IPS-20b (cell line): ENCODE data around the gene GPN1.
"Not testable (repeated sequence)": the region's sequence is repeated elsewhere in the genome, so short reads cannot be mapped to it uniquely, and the experiment has no call there.

Source experiments
- H3K27ac ChIP-seq: one replicate; pipeline ENCODE4 v1.5.1; 2013; ENCODE audit warnings: low read length
- H3K27me3 ChIP-seq: 2 replicates; pipeline ENCODE4 v1.6.1; 2013; ENCODE audit warnings: mild to moderate bottlenecking, low read length, inconsistent platforms; ENCODE audit not compliant: insufficient read depth
- H3K36me3 ChIP-seq: 2 replicates; pipeline ENCODE4 v1.6.1; 2013; ENCODE audit warnings: low read depth, mild to moderate bottlenecking, inconsistent platforms, low read length, moderate library complexity; ENCODE audit not compliant: insufficient read depth
- H3K4me1 ChIP-seq: 2 replicates; pipeline ENCODE4 v1.6.1; 2013; ENCODE audit warnings: mild to moderate bottlenecking, control low read depth, inconsistent platforms, low read length, moderate library complexity; ENCODE audit not compliant: insufficient read depth
- H3K4me3 ChIP-seq: 2 replicates; pipeline ENCODE4 v1.5.1; 2013; ENCODE audit warnings: mild to moderate bottlenecking, low read length, inconsistent platforms
- H3K9ac ChIP-seq: 2 replicates; pipeline ENCODE4 v1.6.1; 2013; ENCODE audit warnings: low read depth, mild to moderate bottlenecking, inconsistent platforms, low read length, moderate library complexity
- H3K9me3 ChIP-seq: 2 replicates; pipeline ENCODE4 v1.6.1; 2013; ENCODE audit warnings: mild to moderate bottlenecking, low read depth, low read length, inconsistent platforms; ENCODE audit not compliant: insufficient read depth

The GPN1 gene

DNA sequence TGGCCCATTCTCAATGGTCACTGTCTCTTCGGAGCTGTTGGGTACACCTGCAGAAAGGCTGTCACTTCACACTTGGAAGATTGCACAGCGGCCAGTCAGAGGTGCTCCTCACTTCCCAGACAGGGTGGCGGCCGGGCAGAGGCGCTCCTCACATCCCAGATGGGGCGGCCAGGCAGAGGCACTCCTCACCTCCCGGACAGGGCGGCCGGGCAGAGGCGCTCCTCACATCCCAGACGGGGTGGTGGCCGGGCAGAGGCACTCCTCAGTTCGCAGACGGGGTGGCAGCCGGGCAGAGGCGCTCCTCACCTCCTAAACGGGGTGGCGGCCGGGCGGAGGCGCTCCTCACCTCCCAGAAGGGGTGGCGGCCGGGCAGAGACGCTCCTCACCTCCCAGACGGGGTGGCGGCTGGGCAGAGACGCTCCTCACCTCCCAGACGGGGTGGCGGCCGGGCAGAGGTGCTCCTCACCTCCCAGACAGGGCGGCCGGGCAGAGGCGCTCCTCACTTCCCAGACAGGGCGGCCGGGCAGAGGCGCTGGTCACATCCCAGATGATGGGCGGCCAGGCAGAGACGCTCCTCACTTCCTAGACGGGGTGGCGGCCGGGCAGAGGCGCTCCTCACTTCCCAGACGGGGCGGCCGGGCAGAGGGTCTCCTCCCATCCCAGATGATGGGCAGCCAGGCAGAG lies 34.7 kb upstream of the GPN1 start:
- H3K4me1 ChIP-seq, H3K4me3 ChIP-seq, H3K27ac ChIP-seq, H3K27me3 ChIP-seq, H3K36me3 ChIP-seq, H3K9ac ChIP-seq: not testable (repeated sequence)
- peaks cover 14% of the 10 kb centered on the region for H3K9me3 ChIP-seq

- not testable (repeated sequence) for H3K27ac ChIP-seq, H3K4me3 ChIP-seq, H3K4me1 ChIP-seq, H3K9ac ChIP-seq, H3K27me3 ChIP-seq
- Histone ChIP-seq H3K36me3 (peaks cover 22% of the 10 kb centered on the region), H3K9me3 (peaks cover 14% of the 10 kb centered on the region)
Measured at GRCh38 chr2:27595412-27595811, 33.4 kb upstream of the GPN1 start.

DNA sequence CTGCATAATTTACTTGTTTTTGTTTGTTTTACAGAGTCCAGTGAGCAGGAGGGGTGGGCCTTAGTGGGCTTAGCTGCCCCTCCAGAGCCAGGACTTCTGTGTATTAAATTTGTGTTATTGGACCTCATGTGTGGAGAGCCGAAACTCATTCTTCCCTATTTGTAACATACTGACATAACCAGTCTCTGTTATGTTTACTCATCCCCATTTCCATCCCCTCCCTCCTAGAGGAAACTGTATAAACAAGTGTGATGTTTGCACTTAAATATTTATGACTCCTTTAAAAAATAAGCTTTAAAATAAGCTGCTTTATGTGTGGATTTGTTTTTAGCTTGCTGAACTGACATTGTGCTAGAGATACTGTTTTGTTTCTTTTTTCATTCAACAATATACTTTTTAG lies 32.2 kb upstream of the GPN1 start:
- Histone ChIP-seq H3K4me3 (no peak overlapping the region), H3K27me3 (no peaks in the 10 kb centered on the region), H3K9me3 (peaks cover 14% of the 10 kb centered on the region), H3K36me3 (peaks cover 32% of the 10 kb centered on the region), H3K9ac (no peak overlapping the region), H3K4me1 (no peaks in the 10 kb centered on the region), H3K27ac (no peak overlapping the region)

DNA sequence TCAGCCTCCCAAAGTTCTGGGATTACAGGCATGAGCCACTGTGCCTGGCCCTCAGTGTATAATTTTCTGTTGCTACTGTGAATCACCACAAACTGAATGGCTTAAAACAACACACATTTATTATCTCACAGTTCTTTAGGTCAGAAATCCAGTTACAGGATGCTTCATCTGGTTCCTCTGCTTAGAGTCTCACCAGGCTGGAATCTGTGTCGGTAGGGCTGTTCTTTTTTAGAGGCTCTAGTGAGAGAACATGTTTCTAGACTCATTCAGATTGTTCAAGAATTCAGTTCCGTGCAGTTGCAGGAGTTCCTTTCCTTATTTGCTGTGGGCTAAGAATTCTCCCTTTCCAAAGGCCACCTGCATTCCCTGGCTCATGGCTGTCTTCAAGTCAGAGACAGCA lies 22.2 kb upstream of the GPN1 start:
- Histone ChIP-seq H3K27ac (no peak overlapping the region), H3K27me3 (no peaks in the 10 kb centered on the region), H3K36me3 (peaks cover 66% of the 10 kb centered on the region), H3K9ac (no peak overlapping the region), H3K4me3 (no peak overlapping the region), H3K9me3 (no peaks in the 10 kb centered on the region), H3K4me1 (no peaks in the 10 kb centered on the region)

GRCh38 chr2:27613985-27614384 lies 14.9 kb upstream of the GPN1 start:
- Histone ChIP-seq H3K9ac (no peak overlapping the region), H3K4me1 (no peaks in the 10 kb centered on the region), H3K9me3 (no peaks in the 10 kb centered on the region), H3K36me3 (peaks cover 55% of the 10 kb centered on the region), H3K27me3 (no peaks in the 10 kb centered on the region), H3K4me3 (no peak overlapping the region), H3K27ac (no peak overlapping the region)

DNA sequence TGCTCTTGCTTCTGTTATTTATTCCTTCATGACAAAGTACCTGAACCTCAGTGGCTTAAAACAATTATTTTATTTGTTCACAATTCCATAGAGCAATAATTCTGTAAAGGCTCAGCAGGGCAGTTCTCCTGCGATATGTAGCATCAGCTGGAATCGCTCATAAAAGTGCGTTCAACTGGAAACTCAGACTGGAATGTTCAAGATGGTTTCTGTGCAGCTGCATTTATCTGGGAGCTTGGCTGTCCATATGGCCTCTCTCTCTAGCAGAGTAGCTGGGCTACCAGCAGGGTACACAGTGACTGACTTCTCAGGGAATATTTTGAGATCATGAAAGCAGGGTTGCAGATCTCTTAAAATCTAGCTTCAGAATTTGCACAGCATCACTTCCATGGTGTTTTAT lies 13.5 kb upstream of the GPN1 start:
- Histone ChIP-seq H3K36me3 (peaks cover 56% of the 10 kb centered on the region), H3K9ac (no peak overlapping the region), H3K27ac (no peak overlapping the region), H3K4me1 (no peaks in the 10 kb centered on the region), H3K27me3 (no peaks in the 10 kb centered on the region), H3K4me3 (no peak overlapping the region), H3K9me3 (no peaks in the 10 kb centered on the region)

DNA sequence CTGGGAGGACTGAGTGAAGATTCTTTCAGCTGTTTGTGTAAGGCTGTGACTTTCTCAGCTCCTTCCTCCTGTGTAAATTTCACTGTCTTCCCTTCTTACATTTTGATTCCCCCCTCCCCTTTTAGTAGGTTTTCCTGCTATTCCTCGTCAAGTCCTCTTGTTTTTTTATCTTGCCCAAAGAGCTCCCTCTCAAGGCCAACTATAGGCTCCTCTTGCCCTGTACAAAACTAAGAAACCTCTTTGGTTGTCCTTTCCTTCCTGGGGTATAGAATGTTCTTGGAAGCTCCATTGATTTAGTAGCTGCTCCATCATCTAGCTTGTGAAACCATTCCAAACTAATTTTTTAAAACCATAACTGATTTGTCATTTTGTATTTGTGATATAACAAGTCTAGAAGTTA lies 7.3 kb upstream of the GPN1 start:
- peaks cover 80% of the 10 kb centered on the region for H3K36me3 ChIP-seq

GRCh38 chr2:27622921-27623384 lies 5.9 kb upstream of the GPN1 start:
- H3K9me3 ChIP-seq: no peaks in the 10 kb centered on the region
- no peak overlapping the region for H3K27ac ChIP-seq
- H3K27me3 ChIP-seq: no peaks in the 10 kb centered on the region
- H3K36me3 ChIP-seq: peaks cover 66% of the 10 kb centered on the region
- 0 out of 2 replicates have a peak, but pooled peaks cover 6% of the 10 kb centered on the region for H3K4me1 ChIP-seq
- no peak overlapping the region for H3K4me3 ChIP-seq
- no peak overlapping the region for H3K9ac ChIP-seq

More for the DNA sequence above, 7.3 kb upstream of the GPN1 start:
- no peak overlapping the region for H3K4me3 ChIP-seq
- no peaks in the 10 kb centered on the region for H3K9me3 ChIP-seq
- no peaks in the 10 kb centered on the region for H3K27me3 ChIP-seq
- no peak overlapping the region for H3K9ac ChIP-seq
- 0 out of 2 replicates have a peak, but pooled peaks cover 6% of the 10 kb centered on the region for H3K4me1 ChIP-seq
- no peak overlapping the region for H3K27ac ChIP-seq

DNA sequence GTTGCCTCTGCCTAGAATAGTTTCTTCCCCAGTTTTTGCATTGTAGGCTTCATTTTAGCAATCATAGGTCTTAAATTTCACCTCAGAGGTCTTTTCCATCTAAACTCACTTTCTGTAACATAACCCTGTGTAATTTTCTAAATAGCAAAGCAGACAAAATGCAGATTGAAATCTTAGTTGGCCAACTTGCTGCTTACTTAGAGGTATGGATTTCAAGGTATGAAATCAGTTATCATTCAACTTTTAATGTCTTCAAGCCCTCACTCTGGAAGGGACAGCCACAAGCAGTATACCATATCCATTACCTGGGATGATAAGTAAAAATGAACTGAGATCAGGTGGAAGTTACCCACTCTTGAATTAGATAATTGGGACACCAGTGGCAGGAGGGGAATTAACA lies 3.9 kb upstream of the GPN1 start:
- Histone ChIP-seq H3K9ac (no peak overlapping the region), H3K4me3 (no peak overlapping the region), H3K36me3 (peaks cover 50% of the 10 kb centered on the region), H3K4me1 (0 out of 2 replicates have a peak, but pooled peaks cover 6% of the 10 kb centered on the region), H3K27ac (no peak overlapping the region), H3K9me3 (no peaks in the 10 kb centered on the region), H3K27me3 (no peaks in the 10 kb centered on the region)

DNA sequence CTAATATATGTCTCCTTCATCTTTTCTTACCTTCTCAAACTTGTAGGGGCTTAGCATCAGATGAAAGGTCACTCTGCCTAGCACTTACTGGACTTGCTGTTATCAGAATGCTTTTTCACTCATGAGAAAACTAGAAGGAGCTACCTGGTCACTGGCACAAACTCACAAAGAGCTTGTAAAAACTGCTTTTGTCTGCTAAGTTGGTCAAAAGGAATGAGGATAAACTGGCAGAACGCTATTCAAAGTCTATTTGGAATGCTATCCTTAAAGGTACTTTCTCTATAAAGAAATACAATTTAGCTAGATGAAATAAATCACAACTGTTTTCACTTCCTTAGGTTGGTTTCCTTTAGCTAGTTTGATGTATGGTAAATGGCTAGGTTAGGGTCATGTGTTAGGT lies 2.5 kb upstream of the GPN1 start:
- H3K4me1 ChIP-seq, H3K9ac ChIP-seq, H3K27me3 ChIP-seq, H3K4me3 ChIP-seq, H3K27ac ChIP-seq, H3K9me3 ChIP-seq: not testable (repeated sequence)
- H3K36me3 ChIP-seq: peaks cover 48% of the 10 kb centered on the region

GRCh38 chr2:27626921-27627320 lies 1.9 kb upstream of the GPN1 start:
- H3K36me3 ChIP-seq: peaks cover 48% of the 10 kb centered on the region
- H3K27ac ChIP-seq, H3K9ac ChIP-seq, H3K27me3 ChIP-seq, H3K4me3 ChIP-seq, H3K4me1 ChIP-seq, H3K9me3 ChIP-seq: not testable (repeated sequence)

DNA sequence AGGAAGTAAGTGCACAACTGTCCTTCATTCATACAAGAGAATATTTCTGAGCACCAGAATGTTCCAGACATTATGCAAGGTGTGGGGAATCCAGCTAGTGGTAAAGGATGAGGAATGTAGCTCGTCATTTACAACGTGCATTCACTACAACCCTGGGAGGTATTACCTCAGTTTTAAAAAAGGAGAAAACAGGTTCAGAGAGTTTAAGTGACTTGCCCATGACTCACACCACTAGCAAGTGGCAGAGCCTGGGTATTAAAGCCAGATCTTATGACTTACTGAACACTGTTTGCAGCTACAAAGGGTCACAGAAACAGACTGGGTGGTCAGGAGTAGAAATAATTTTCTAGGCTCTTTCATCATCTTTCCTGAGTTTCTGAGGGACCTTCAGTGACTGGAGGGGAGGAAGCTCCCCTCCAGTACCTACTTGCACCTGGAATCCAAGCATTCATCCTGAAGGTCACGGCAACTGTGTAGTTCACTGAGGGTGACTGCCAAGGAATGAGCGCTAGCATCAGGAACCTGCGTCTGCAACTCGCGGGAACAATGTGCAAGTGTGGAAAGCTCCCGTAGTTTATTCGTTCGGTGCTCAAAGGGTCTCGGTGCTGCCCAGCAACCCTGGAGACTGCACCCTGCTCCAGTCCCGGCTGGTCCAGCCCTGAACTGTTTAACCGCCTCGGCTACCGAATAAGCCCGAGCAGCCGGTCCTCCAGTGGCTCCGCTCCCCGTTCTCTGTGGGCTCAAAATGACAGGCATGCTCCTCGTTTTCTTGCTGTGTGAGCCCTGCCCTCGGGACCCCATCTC lies 685 bp upstream of the GPN1 start:
- Histone ChIP-seq H3K27ac (no peak overlapping the region), H3K36me3 (peaks cover 48% of the 10 kb centered on the region), H3K27me3 (no peaks in the 10 kb centered on the region), H3K9ac (peak overlapping the region; percentile 97; the same call in 1 of the 2 replicates), H3K9me3 (no peaks in the 10 kb centered on the region), H3K4me1 (no peaks in the 10 kb centered on the region), H3K4me3 (peak overlapping the region; percentile 95)
